AG04450 (cell line): Measurements from ENCODE around the gene DBI. TPM values are rescaled to one million over a fixed set of nuclear protein-coding genes. Genes with fewer than 3 reads are reported as not detected.
"Not testable (repeated sequence)": the region's sequence is repeated elsewhere in the genome, so short reads cannot be mapped to it uniquely, and the experiment has no call there.

Experiments
- CTCF ChIA-PET: fragments of 300-600, 350-600 bp; formaldehyde crosslinking; extraction: SDS; loops from one replicate; lab custom pipeline; 2022; ENCODE audit warnings: antibody characterized with exemption, inconsistent platforms; lab: Charles Lee
- POLR2A ChIA-PET: fragments of 350-600 bp; formaldehyde crosslinking; extraction: SDS; loops from one replicate; lab custom pipeline; 2021; ENCODE audit warnings: antibody characterized with exemption, inconsistent platforms; lab: Yijun Ruan, JAX
- DNase-seq: peaks from one replicate; pipeline ENCODE4 v3.0.0-alpha.2; 2011; ENCODE audit warnings: low read depth, low spot score
- H3K27ac ChIP-seq: one replicate; pipeline ENCODE4 v1.5.1; 2012; ENCODE audit warnings: low read depth, low read length, control low read depth
- H3K27me3 ChIP-seq: one replicate; pipeline ENCODE4 v1.6.0; 2012; ENCODE audit warnings: low read length; ENCODE audit not compliant: control insufficient read depth, insufficient read depth
- H3K4me3 ChIP-seq: 2 replicates; pipeline ENCODE4 v1.5.1; 2011; ENCODE audit warnings: mild to moderate bottlenecking, low read depth, low read length, control low read depth
- H3K9me3 ChIP-seq: 2 replicates; pipeline ENCODE4 v1.5.1; 2012; ENCODE audit warnings: low read length; ENCODE audit not compliant: control insufficient read depth, insufficient read depth
- CTCF ChIP-seq: IDR thresholded peaks from 2 replicates; pipeline ENCODE4 v1.5.1; 2011; ENCODE audit warnings: low read depth, low read length, control low read depth, inconsistent platforms
- polyA plus RNA-seq: library from polyadenylated mRNA; depleted of rRNA; stranded (reverse); fragments of >200 nt; gene quantifications from 2 replicates; pipeline ENCODE4 v1.2.3, GENCODE V29; 2011

The DBI gene
- polyA plus RNA-seq, 1 experiment: 244 TPM

- no peak for DNase-seq
- Histone ChIP-seq H3K27me3 (no peaks in the 10 kb centered on the region), H3K4me3 (no peak overlapping the region), H3K27ac (no peak overlapping the region), H3K9me3 (no peaks in the 10 kb centered on the region; the same call in 1 of the 2 replicates)
- CTCF ChIA-PET: no interaction called here
- POLR2A ChIA-PET: no interaction called here
- no peak for TF ChIP-seq CTCF
Observed at GRCh38 chr2:119369845-119370244, 3.1 kb downstream of the DBI start.

DNA sequence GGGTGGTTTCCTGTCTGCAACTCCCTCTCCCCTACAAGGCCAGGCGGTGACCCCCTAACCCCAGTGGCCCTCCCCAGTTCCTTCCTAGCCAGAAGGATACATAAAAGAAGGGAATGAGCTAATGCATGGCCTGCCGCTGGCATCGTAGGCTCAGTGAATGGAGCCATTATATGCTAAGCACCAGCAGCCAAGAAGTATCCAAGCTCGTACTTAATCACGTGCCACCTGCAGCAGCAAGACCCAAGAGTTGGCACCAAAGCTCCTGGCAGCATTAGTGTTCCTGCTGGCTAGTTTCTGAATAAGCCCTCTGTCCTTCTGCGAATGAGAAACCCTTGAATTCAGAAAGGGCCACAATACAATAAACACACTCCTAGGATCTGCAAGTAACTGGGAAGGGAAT is 4.3 kb downstream of the DBI start:
- no peak for TF ChIP-seq CTCF
- no peak for DNase-seq
- no peaks in the 10 kb centered on the region; the same call in 1 of the 2 replicates for H3K9me3 ChIP-seq
- CTCF ChIA-PET: interaction anchor here (1.0 kb wide), 1 partner anchor 105 kb away, joined by 3 read pairs; no protein-coding TSS in a partner anchor
- no peaks in the 10 kb centered on the region for H3K27me3 ChIP-seq
- POLR2A ChIA-PET: no interaction called here
- H3K27ac ChIP-seq: no peak overlapping the region
- H3K4me3 ChIP-seq: no peak overlapping the region

GRCh38 chr2:119372778-119373568 is 6.2 kb downstream of the DBI start:
- no peak for TF ChIP-seq CTCF
- Histone ChIP-seq H3K4me3 (no peak overlapping the region), H3K27ac (no peak overlapping the region), H3K9me3 (no peaks in the 10 kb centered on the region), H3K27me3 (no peaks in the 10 kb centered on the region)
- ChIA-PET CTCF (no interaction called here), POLR2A (no interaction called here)
- no peak for DNase-seq

GRCh38 chr2:119373907-119374745 is 7.3 kb downstream of the DBI start:
- H3K27me3 ChIP-seq, H3K4me3 ChIP-seq, DNase-seq, POLR2A ChIA-PET, CTCF ChIA-PET, H3K9me3 ChIP-seq, H3K27ac ChIP-seq: not testable (repeated sequence)

DNA sequence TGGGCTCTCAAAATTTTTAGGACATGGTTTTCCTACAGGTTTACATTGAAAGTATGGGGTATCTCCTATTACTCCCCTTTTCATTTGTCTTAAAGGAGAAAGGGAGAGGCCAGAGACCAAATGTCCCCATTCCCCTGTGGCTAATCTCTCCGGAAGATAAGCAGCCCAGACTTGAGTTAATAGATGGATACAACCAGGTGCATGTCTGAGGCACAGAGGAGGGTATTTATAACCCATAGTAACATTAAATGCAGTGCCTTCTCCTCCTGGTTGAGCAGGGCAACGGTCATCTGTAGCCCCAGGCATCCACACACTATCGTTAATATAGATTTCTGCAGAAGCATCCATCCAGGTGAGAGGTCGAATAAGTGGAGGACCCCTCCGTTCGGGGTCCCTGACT is 9.6 kb downstream of the DBI start:
- H3K9me3 ChIP-seq, H3K4me3 ChIP-seq, H3K27ac ChIP-seq, CTCF ChIA-PET, H3K27me3 ChIP-seq, POLR2A ChIA-PET, DNase-seq: not testable (repeated sequence)

- no peaks in the 10 kb centered on the region for H3K27me3 ChIP-seq
- CTCF ChIA-PET: no interaction called here
- no peak for DNase-seq
- TF ChIP-seq CTCF: no peak
- H3K4me3 ChIP-seq: no peak overlapping the region
- H3K27ac ChIP-seq: no peak overlapping the region
- no peaks in the 10 kb centered on the region for H3K9me3 ChIP-seq
- POLR2A ChIA-PET: no interaction called here
Observed at GRCh38 chr2:119376810-119377209, 10.0 kb downstream of the DBI start.
